HepG2 (cell line): ENCODE results near the gene TAGLN2. TPM values are rescaled to one million over a fixed set of nuclear protein-coding genes. Genes with fewer than 3 reads are reported as not detected.

Experiments used
- BRCA1 ChIP-seq: sonication (generic); formaldehyde crosslinking; IDR thresholded peaks from 2 replicates; pipeline ENCODE4 v1.4.0; 2020; ENCODE audit warnings: missing genetic modification reagents
- CEBPZ ChIP-seq: IDR thresholded peaks from 2 replicates; pipeline ENCODE4 v1.6.1; 2012; ENCODE audit warnings: low read length, improper control_type of control experiment
- FOXO4 ChIP-seq: sonication (generic); formaldehyde crosslinking; conservative IDR thresholded peaks from 2 replicates; pipeline ENCODE4 v1.8.1; 2023; ENCODE audit warnings: missing genetic modification reagents
- KDM5A ChIP-seq: fragments of 200-600 bp; sonication (generic); IDR thresholded peaks from 2 replicates; pipeline ENCODE4 v1.7.0; 2018; ENCODE audit warnings: antibody characterized with exemption, mild to moderate bottlenecking, low read length, borderline replicate concordance
- TCF7 ChIP-seq: sonication (generic); IDR thresholded peaks from 2 replicates; pipeline ENCODE4 v1.6.1; 2016; ENCODE audit warnings: antibody characterized with exemption, low read depth
- TIGD3 ChIP-seq: sonication (generic); formaldehyde crosslinking; IDR thresholded peaks from 2 replicates; pipeline ENCODE4 v1.5.1; 2020; ENCODE audit warnings: mild to moderate bottlenecking, missing genetic modification reagents, borderline replicate concordance
- TOPORS ChIP-seq: sonication (generic); formaldehyde crosslinking; IDR thresholded peaks from 2 replicates; pipeline ENCODE4 v1.8.0; 2023; ENCODE audit warnings: mild to moderate bottlenecking, missing genetic modification reagents
- ZBTB40 ChIP-seq, 2 experiments: fragments of 450-650 bp in 1 of 2; sonication (generic) in 1 of 2; formaldehyde crosslinking in 1 of 2; IDR thresholded peaks; 2 replicates each; pipeline versions ENCODE4 v1.6.1 to v1.8.0; 2016 to 2022; ENCODE audit warnings: antibody characterized with exemption in 1 of 2, mild to moderate bottlenecking in 1 of 2, missing genetic modification reagents in 1 of 2
- ZNF10 ChIP-seq: sonication (generic); formaldehyde crosslinking; IDR thresholded peaks from 2 replicates; pipeline ENCODE4 v1.4.0; 2020; ENCODE audit warnings: mild to moderate bottlenecking, low read depth, missing genetic modification reagents, borderline replicate concordance
- ZNF225 ChIP-seq: sonication (generic); formaldehyde crosslinking; IDR thresholded peaks from 2 replicates; pipeline ENCODE4 v1.4.0; 2020; ENCODE audit warnings: mild to moderate bottlenecking, missing genetic modification reagents
- ZNF431 ChIP-seq: sonication (generic); formaldehyde crosslinking; IDR thresholded peaks from 2 replicates; pipeline ENCODE4 v1.9.0; 2022; ENCODE audit warnings: missing genetic modification reagents, low read depth, mild to moderate bottlenecking, borderline replicate concordance
- ZNF747 ChIP-seq: sonication (generic); formaldehyde crosslinking; IDR thresholded peaks from 2 replicates; pipeline ENCODE4 v1.8.1; 2023; ENCODE audit warnings: missing genetic modification reagents, mild to moderate bottlenecking, borderline replicate concordance
- polyA plus RNA-seq, 8 experiments: library from polyadenylated mRNA; depleted of rRNA in 3 of 8; stranded (reverse) in 7 of 8; unstranded in 1 of 8; fragments of >200 nt; fragmentation: Illumina TruSeq in 4 of 8; extraction: Trizol in 4 of 8; gene quantifications; 2 replicates each; pipeline versions ENCODE4 v1.2.1 to v1.2.3, GENCODE V29; 2011 to 2016; ENCODE audit warnings: low read depth in 4 of 8, missing spikeins in 1 of 8, mixed read lengths in 1 of 8; ENCODE audit not compliant: insufficient read depth in 1 of 8
- total RNA-seq, 5 experiments: library from RNA; depleted of rRNA; stranded (reverse); fragments of >200 nt; fragmentation: Illumina TruSeq; extraction: Trizol; gene quantifications; 2 replicates each; pipeline ENCODE4 v1.2.3, GENCODE V29; 2016; ENCODE audit warnings: low read depth in 1 of 5

TAGLN2 gene
- total and polyA plus RNA-seq, 2 of the 13 experiments (the other 11 are each of a cell fraction or from before 2014, with no cell fraction given), result 6.7 to 17.2 TPM

- TF ChIP-seq ZBTB40 (IDR thresholded peaks at IDR 0.05) (no peak), ZBTB40 (CRISPR knock-in tag; IDR thresholded peaks at IDR 0.05) (no peak), ZNF10 (CRISPR knock-in tag) (no peak), KDM5A (no peak), CEBPZ (no peak), ZNF225 (CRISPR knock-in tag) (no peak), FOXO4 (CRISPR knock-in tag) (no peak), TOPORS (CRISPR knock-in tag) (no peak), TCF7 (no peak), BRCA1 (no peak), ZNF431 (CRISPR knock-in tag) (no peak), TIGD3 (CRISPR knock-in tag) (no peak), ZNF747 (no peak)
Observed at GRCh38 chr1:159923203-159924024, 1.9 kb downstream of the TAGLN2 start (continued).
